Mesendoderm (in vitro differentiated cells): ENCODE data around the gene NEK6.

Experiments
- DNase-seq: peaks from one replicate; pipeline ENCODE4 v3.0.0; 2013
- H2AK5ac ChIP-seq: 2 replicates; pipeline ENCODE4 v1.6.1; 2013; ENCODE audit warnings: low read length, inconsistent platforms
- H2BK120ac ChIP-seq: 2 replicates; pipeline ENCODE4 v1.6.1; 2013; ENCODE audit warnings: low read depth, mild to moderate bottlenecking, low read length, moderate library complexity, mixed read lengths
- H2BK15ac ChIP-seq: replicated peaks from 2 replicates; pipeline ENCODE4 v1.6.1; 2013; ENCODE audit warnings: low read depth, mild to moderate bottlenecking, moderate library complexity
- H2BK5ac ChIP-seq: 2 replicates; pipeline ENCODE4 v1.6.1; 2013; ENCODE audit warnings: low read length, inconsistent platforms
- H3K18ac ChIP-seq: 2 replicates; pipeline ENCODE4 v1.6.1; 2013; ENCODE audit warnings: mild to moderate bottlenecking, low read length, mixed read lengths
- H3K23ac ChIP-seq: one replicate; pipeline ENCODE4 v1.6.1; 2013; ENCODE audit warnings: low read length
- H3K27ac ChIP-seq: 2 replicates; pipeline ENCODE4 v1.5.1; 2013; ENCODE audit warnings: low read depth, mild to moderate bottlenecking, inconsistent platforms, low read length, moderate library complexity
- H3K27me3 ChIP-seq: 2 replicates; pipeline ENCODE4 v1.6.1; 2013; ENCODE audit warnings: low read length, control low read depth, mild to moderate bottlenecking, inconsistent platforms; ENCODE audit not compliant: insufficient read depth, poor library complexity
- H3K36me3 ChIP-seq: 2 replicates; pipeline ENCODE4 v1.6.1; 2013; ENCODE audit warnings: low read length, inconsistent platforms; ENCODE audit not compliant: control insufficient read depth, insufficient read depth
- H3K4ac ChIP-seq: one replicate; pipeline ENCODE4 v1.6.1; 2013; ENCODE audit warnings: low read depth, mild to moderate bottlenecking, low read length, moderate library complexity
- H3K4me1 ChIP-seq: 2 replicates; pipeline ENCODE4 v1.6.1; 2013; ENCODE audit warnings: low read depth, low read length, inconsistent platforms; ENCODE audit not compliant: control insufficient read depth
- H3K4me2 ChIP-seq: 2 replicates; pipeline ENCODE4 v1.6.1; 2013; ENCODE audit warnings: low read length
- H3K4me3 ChIP-seq: 2 replicates; pipeline ENCODE4 v1.5.1; 2013; ENCODE audit warnings: mild to moderate bottlenecking, low read length
- H3K56ac ChIP-seq: one replicate; pipeline ENCODE4 v1.6.1; 2013; ENCODE audit warnings: low read length
- H3K79me1 ChIP-seq: 2 replicates; pipeline ENCODE4 v1.6.1; 2013; ENCODE audit warnings: low read length, inconsistent platforms
- H3K79me2 ChIP-seq: 2 replicates; pipeline ENCODE4 v1.6.1; 2013; ENCODE audit warnings: mild to moderate bottlenecking, low read length; ENCODE audit not compliant: control insufficient read depth, insufficient read depth
- H3K9ac ChIP-seq: 2 replicates; pipeline ENCODE4 v1.6.1; 2013; ENCODE audit warnings: low read length, inconsistent platforms
- H4K5ac ChIP-seq: one replicate; pipeline ENCODE4 v1.6.1; 2013; ENCODE audit warnings: low read length
- H4K8ac ChIP-seq: one replicate; pipeline ENCODE4 v1.6.1; 2013; ENCODE audit warnings: low read depth, mild to moderate bottlenecking, control low read depth, low read length, moderate library complexity
- WGBS: extraction: QIAGEN DNeasy Blood & Tissue Kit; methylation state at CpG from one replicate; pipeline ENCODE4 v1.1.7; 2013; ENCODE audit warnings: low lambda C conversion rate, missing lambda C conversion rate; ENCODE audit not compliant: insufficient coverage; ENCODE audit errors: extremely low coverage; 5-methylcytosine and 5-hydroxymethylcytosine counted together

The NEK6 gene

GRCh38 chr9:124392871-124393460 is 135.2 kb downstream of the NEK6 start:
- no peak overlapping the region for H3K27ac ChIP-seq
- H4K8ac ChIP-seq = no peak overlapping the region
- H2BK15ac ChIP-seq = no peak overlapping the region
- H3K79me1 ChIP-seq = peaks cover 35% of the 10 kb centered on the region
- no peak overlapping the region for H3K4ac ChIP-seq
- peak overlapping the region; percentile 25 for H3K56ac ChIP-seq
- no peak overlapping the region for H2BK5ac ChIP-seq
- peaks cover 50% of the 10 kb centered on the region for H3K79me2 ChIP-seq
- no CpG with 5 or more reads among the region's 9 CpGs for WGBS
- no peak overlapping the region for H4K5ac ChIP-seq
- H2AK5ac ChIP-seq = no peak overlapping the region
- no peaks in the 10 kb centered on the region for H3K36me3 ChIP-seq
- DNase-seq = peak; percentile 78
- no peak overlapping the region for H3K4me2 ChIP-seq
- H3K18ac ChIP-seq = no peak overlapping the region
- H3K4me1 ChIP-seq = peaks cover 13% of the 10 kb centered on the region
- H3K9ac ChIP-seq = peak overlapping the region; percentile 26
- H2BK120ac ChIP-seq = no peak overlapping the region
- H3K23ac ChIP-seq = no peak overlapping the region
- no peaks in the 10 kb centered on the region for H3K27me3 ChIP-seq
- H3K4me3 ChIP-seq = no peak overlapping the region

GRCh38 chr9:124394167-124394566 is 136.4 kb downstream of the NEK6 start:
- no peak overlapping the region for H2BK5ac ChIP-seq
- H3K27me3 ChIP-seq = no peaks in the 10 kb centered on the region
- no peak overlapping the region for H3K4ac ChIP-seq
- no peaks in the 10 kb centered on the region for H3K36me3 ChIP-seq
- no peak for DNase-seq
- no peak overlapping the region for H4K5ac ChIP-seq
- no peak overlapping the region for H3K4me2 ChIP-seq
- H3K27ac ChIP-seq = no peak overlapping the region
- H2BK15ac ChIP-seq = no peak overlapping the region
- no peak overlapping the region for H3K4me3 ChIP-seq
- H2AK5ac ChIP-seq = no peak overlapping the region
- peaks cover 8% of the 10 kb centered on the region for H3K4me1 ChIP-seq
- H4K8ac ChIP-seq = no peak overlapping the region
- no peak overlapping the region for H3K23ac ChIP-seq
- H3K79me2 ChIP-seq = peaks cover 49% of the 10 kb centered on the region
- peaks cover 28% of the 10 kb centered on the region for H3K79me1 ChIP-seq
- H3K18ac ChIP-seq = no peak overlapping the region
- no CpG with 5 or more reads among the region's 2 CpGs for WGBS
- H3K56ac ChIP-seq = no peak overlapping the region
- no peak overlapping the region for H3K9ac ChIP-seq
- no peak overlapping the region for H2BK120ac ChIP-seq

GRCh38 chr9:124394596-124394995 is 136.8 kb downstream of the NEK6 start:
- H4K5ac ChIP-seq = no peak overlapping the region
- H3K23ac ChIP-seq = no peak overlapping the region
- DNase-seq = no peak
- H2BK120ac ChIP-seq = no peak overlapping the region
- no peak overlapping the region for H3K9ac ChIP-seq
- H3K27ac ChIP-seq = no peak overlapping the region
- no peak overlapping the region for H3K4ac ChIP-seq
- WGBS = no CpG with 5 or more reads among the region's 3 CpGs
- no peak overlapping the region for H3K4me2 ChIP-seq
- no peak overlapping the region for H3K56ac ChIP-seq
- H2BK15ac ChIP-seq = no peak overlapping the region
- H3K4me1 ChIP-seq = peaks cover 9% of the 10 kb centered on the region
- peaks cover 27% of the 10 kb centered on the region for H3K79me1 ChIP-seq
- H4K8ac ChIP-seq = no peak overlapping the region
- no peaks in the 10 kb centered on the region for H3K36me3 ChIP-seq
- H3K18ac ChIP-seq = no peak overlapping the region
- H2BK5ac ChIP-seq = no peak overlapping the region
- no peak overlapping the region for H2AK5ac ChIP-seq
- H3K27me3 ChIP-seq = no peaks in the 10 kb centered on the region
- no peak overlapping the region for H3K4me3 ChIP-seq
- peaks cover 46% of the 10 kb centered on the region for H3K79me2 ChIP-seq

GRCh38 chr9:124395826-124396225 is 138.1 kb downstream of the NEK6 start:
- H3K4me1 ChIP-seq = peaks cover 15% of the 10 kb centered on the region
- no peaks in the 10 kb centered on the region for H3K27me3 ChIP-seq
- no peak overlapping the region for H3K4ac ChIP-seq
- DNase-seq = no peak
- H3K23ac ChIP-seq = no peak overlapping the region
- H3K4me2 ChIP-seq = no peak overlapping the region
- peaks cover 51% of the 10 kb centered on the region for H3K79me2 ChIP-seq
- WGBS = no CpG with 5 or more reads among the region's 4 CpGs
- no peak overlapping the region for H3K56ac ChIP-seq
- H3K36me3 ChIP-seq = no peaks in the 10 kb centered on the region
- peaks cover 32% of the 10 kb centered on the region for H3K79me1 ChIP-seq
- no peak overlapping the region for H4K8ac ChIP-seq
- no peak overlapping the region for H3K9ac ChIP-seq
- H2BK5ac ChIP-seq = no peak overlapping the region
- H2AK5ac ChIP-seq = no peak overlapping the region
- H2BK120ac ChIP-seq = no peak overlapping the region
- H3K27ac ChIP-seq = no peak overlapping the region
- no peak overlapping the region for H3K4me3 ChIP-seq
- H2BK15ac ChIP-seq = no peak overlapping the region
- H4K5ac ChIP-seq = no peak overlapping the region
- H3K18ac ChIP-seq = no peak overlapping the region

- Histone ChIP-seq H3K79me1 (peaks cover 27% of the 10 kb centered on the region), H3K27ac (no peak overlapping the region), H2BK15ac (no peak overlapping the region), H2AK5ac (no peak overlapping the region), H2BK5ac (no peak overlapping the region), H3K56ac (no peak overlapping the region), H3K36me3 (peaks cover 1% of the 10 kb centered on the region), H2BK120ac (no peak overlapping the region), H3K18ac (no peak overlapping the region), H3K27me3 (no peaks in the 10 kb centered on the region), H3K4me3 (no peak overlapping the region), H3K79me2 (peaks cover 46% of the 10 kb centered on the region), H3K4ac (no peak overlapping the region), H4K5ac (no peak overlapping the region), H3K4me2 (no peak overlapping the region), H4K8ac (no peak overlapping the region), H3K4me1 (peaks cover 9% of the 10 kb centered on the region), H3K9ac (no peak overlapping the region), H3K23ac (no peak overlapping the region)
- WGBS = no CpG with 5 or more reads among the region's 8 CpGs
- no peak for DNase-seq
These were observed 140.6 kb downstream of the NEK6 start for GRCh38 chr9:124398191-124398935.
